Mesendoderm (in vitro differentiated cells): ENCODE measurements around the gene ORAI3.

Experiments
- DNase-seq: peaks from one replicate; pipeline ENCODE4 v3.0.0; 2013
- H2AK5ac ChIP-seq: 2 replicates; pipeline ENCODE4 v1.6.1; 2013; ENCODE audit warnings: low read length, inconsistent platforms
- H2BK120ac ChIP-seq: 2 replicates; pipeline ENCODE4 v1.6.1; 2013; ENCODE audit warnings: low read depth, mild to moderate bottlenecking, low read length, moderate library complexity, mixed read lengths
- H2BK15ac ChIP-seq: replicated peaks from 2 replicates; pipeline ENCODE4 v1.6.1; 2013; ENCODE audit warnings: low read depth, mild to moderate bottlenecking, moderate library complexity
- H2BK5ac ChIP-seq: 2 replicates; pipeline ENCODE4 v1.6.1; 2013; ENCODE audit warnings: low read length, inconsistent platforms
- H3K18ac ChIP-seq: 2 replicates; pipeline ENCODE4 v1.6.1; 2013; ENCODE audit warnings: mild to moderate bottlenecking, low read length, mixed read lengths
- H3K23ac ChIP-seq: one replicate; pipeline ENCODE4 v1.6.1; 2013; ENCODE audit warnings: low read length
- H3K27ac ChIP-seq: 2 replicates; pipeline ENCODE4 v1.5.1; 2013; ENCODE audit warnings: low read depth, mild to moderate bottlenecking, inconsistent platforms, low read length, moderate library complexity
- H3K27me3 ChIP-seq: 2 replicates; pipeline ENCODE4 v1.6.1; 2013; ENCODE audit warnings: low read length, control low read depth, mild to moderate bottlenecking, inconsistent platforms; ENCODE audit not compliant: insufficient read depth, poor library complexity
- H3K36me3 ChIP-seq: 2 replicates; pipeline ENCODE4 v1.6.1; 2013; ENCODE audit warnings: low read length, inconsistent platforms; ENCODE audit not compliant: control insufficient read depth, insufficient read depth
- H3K4ac ChIP-seq: one replicate; pipeline ENCODE4 v1.6.1; 2013; ENCODE audit warnings: low read depth, mild to moderate bottlenecking, low read length, moderate library complexity
- H3K4me1 ChIP-seq: 2 replicates; pipeline ENCODE4 v1.6.1; 2013; ENCODE audit warnings: low read depth, low read length, inconsistent platforms; ENCODE audit not compliant: control insufficient read depth
- H3K4me2 ChIP-seq: 2 replicates; pipeline ENCODE4 v1.6.1; 2013; ENCODE audit warnings: low read length
- H3K4me3 ChIP-seq: 2 replicates; pipeline ENCODE4 v1.5.1; 2013; ENCODE audit warnings: mild to moderate bottlenecking, low read length
- H3K56ac ChIP-seq: one replicate; pipeline ENCODE4 v1.6.1; 2013; ENCODE audit warnings: low read length
- H3K79me1 ChIP-seq: 2 replicates; pipeline ENCODE4 v1.6.1; 2013; ENCODE audit warnings: low read length, inconsistent platforms
- H3K79me2 ChIP-seq: 2 replicates; pipeline ENCODE4 v1.6.1; 2013; ENCODE audit warnings: mild to moderate bottlenecking, low read length; ENCODE audit not compliant: control insufficient read depth, insufficient read depth
- H3K9ac ChIP-seq: 2 replicates; pipeline ENCODE4 v1.6.1; 2013; ENCODE audit warnings: low read length, inconsistent platforms
- H4K5ac ChIP-seq: one replicate; pipeline ENCODE4 v1.6.1; 2013; ENCODE audit warnings: low read length
- H4K8ac ChIP-seq: one replicate; pipeline ENCODE4 v1.6.1; 2013; ENCODE audit warnings: low read depth, mild to moderate bottlenecking, control low read depth, low read length, moderate library complexity
- WGBS: extraction: QIAGEN DNeasy Blood & Tissue Kit; methylation state at CpG from one replicate; pipeline ENCODE4 v1.1.7; 2013; ENCODE audit warnings: low lambda C conversion rate, missing lambda C conversion rate; ENCODE audit not compliant: insufficient coverage; ENCODE audit errors: extremely low coverage; 5-methylcytosine and 5-hydroxymethylcytosine counted together

Gene ORAI3

DNA sequence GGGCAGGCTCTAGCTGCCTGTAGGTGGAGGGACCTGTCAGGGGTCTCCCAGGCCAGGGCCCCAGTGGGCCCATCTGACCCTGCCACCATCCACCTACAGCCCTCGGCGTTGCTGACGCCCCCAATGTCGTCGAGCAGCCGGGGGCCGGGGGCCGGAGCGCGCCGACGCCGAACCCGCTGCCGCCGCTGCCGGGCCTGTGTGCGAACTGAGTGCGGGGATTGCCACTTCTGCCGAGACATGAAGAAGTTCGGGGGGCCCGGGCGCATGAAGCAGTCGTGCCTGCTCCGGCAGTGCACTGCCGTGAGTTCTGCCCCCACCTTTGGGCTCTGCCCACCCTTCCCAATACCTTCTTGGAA is 23.3 kb upstream of the ORAI3 start:
- Histone ChIP-seq H3K4me1 (no peaks in the 10 kb centered on the region), H3K79me2 (peaks cover 12% of the 10 kb centered on the region), H3K4me3 (no peak overlapping the region)

DNA sequence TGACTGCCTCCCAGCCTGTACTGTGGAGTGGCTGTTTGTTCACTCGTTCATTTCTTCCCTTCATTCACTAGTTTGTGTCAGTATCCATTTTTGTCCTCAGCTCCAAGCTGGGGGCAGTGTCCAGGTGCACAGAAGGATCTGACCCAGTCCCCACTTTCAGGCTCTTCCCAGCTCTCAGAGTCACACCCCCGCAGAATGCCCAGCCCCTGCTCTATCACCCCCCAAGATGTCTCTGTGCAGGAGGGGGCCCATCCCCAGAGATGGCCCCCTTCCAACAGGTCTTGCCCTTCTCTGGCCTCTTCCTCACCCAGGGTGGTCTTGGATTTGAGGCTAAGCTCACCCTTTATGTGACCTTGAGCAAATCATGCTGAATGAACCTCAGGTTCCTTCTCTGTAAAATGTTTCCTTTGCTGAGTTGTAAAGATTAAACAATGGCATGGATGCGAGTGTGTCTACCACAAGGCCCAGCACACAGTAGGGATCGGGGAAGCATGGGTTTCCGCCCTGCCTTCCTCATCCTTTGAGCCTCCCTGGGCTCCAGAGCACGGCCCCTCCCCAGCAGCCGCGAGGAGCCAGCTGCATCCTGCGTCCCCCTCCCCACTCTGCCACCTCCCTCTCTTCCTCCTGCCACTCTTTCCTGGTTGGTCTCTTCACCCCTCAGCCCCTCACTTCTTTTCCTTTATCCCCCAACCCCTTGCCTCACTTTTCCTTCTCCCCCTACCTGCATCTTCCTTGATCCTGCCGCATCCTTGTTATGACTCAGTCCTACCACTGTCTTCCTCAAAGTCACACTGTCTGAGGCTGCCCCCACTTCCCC is 22.7 kb upstream of the ORAI3 start:
- peaks cover 22% of the 10 kb centered on the region for H3K36me3 ChIP-seq
- no CpG with 5 or more reads among the region's 10 CpGs for WGBS
- H2AK5ac ChIP-seq = no peak overlapping the region

More for the DNA sequence above, 23.3 kb upstream of the ORAI3 start:
- no peak overlapping the region for H2AK5ac ChIP-seq
- H3K27me3 ChIP-seq = no peaks in the 10 kb centered on the region
- peak overlapping the region; percentile 85 for H3K9ac ChIP-seq
- H4K5ac ChIP-seq = no peak overlapping the region
- no CpG with 5 or more reads among the region's 26 CpGs for WGBS
- peaks cover 17% of the 10 kb centered on the region for H3K36me3 ChIP-seq
- peaks cover 10% of the 10 kb centered on the region for H3K79me1 ChIP-seq
- no peak overlapping the region for H3K27ac ChIP-seq
- no peak overlapping the region for H3K4me2 ChIP-seq
- no peak for DNase-seq
- H3K56ac ChIP-seq = peak overlapping the region; percentile 91
- no peak overlapping the region for H4K8ac ChIP-seq
- H2BK15ac ChIP-seq = no peak overlapping the region
- no peak overlapping the region for H3K23ac ChIP-seq
- H2BK120ac ChIP-seq = no peak overlapping the region
- H3K18ac ChIP-seq = no peak overlapping the region
- no peak overlapping the region for H2BK5ac ChIP-seq
- no peak overlapping the region for H3K4ac ChIP-seq

DNA sequence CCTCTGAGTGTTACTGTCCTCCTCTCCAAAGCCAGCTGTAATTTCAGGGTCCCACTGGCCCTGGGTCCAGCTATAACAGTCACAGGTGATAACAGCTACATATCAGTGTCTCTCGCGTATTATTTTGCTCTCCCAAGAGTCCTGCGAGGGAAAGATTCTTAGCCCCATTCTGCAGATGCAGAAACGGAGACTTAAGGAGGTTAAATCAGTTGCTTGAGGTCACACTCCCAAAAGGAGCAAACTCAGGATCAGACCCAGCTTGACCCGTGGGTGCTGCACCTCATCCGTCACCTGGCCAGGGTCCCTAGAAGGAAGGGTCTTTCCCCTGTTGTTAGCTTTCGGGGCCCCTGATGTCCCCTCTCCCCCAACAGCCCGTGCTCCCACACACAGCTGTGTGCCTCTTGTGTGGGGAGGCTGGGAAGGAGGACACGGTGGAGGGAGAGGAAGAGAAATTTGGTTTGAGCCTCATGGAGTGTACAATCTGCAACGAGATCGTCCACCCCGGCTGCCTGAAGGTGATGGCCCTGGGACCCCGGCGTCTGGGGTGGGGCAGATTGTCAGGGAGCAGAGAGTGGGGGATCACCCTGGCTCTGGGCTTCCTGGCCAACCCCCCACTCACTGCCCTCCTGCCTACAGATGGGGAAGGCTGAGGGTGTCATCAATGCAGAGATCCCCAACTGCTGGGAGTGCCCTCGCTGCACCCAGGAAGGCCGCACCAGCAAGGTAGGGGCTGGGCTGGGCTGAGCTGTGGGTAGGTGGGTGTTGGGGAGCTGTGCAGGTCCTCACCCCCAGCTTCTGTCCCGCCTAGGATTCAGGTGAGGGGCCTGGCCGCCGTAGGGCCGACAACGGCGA is 21.7 kb upstream of the ORAI3 start:
- no peak overlapping the region for H2BK15ac ChIP-seq
- no peak overlapping the region for H3K27ac ChIP-seq
- H3K18ac ChIP-seq = no peak overlapping the region
- H2AK5ac ChIP-seq = no peak overlapping the region
- H3K4me3 ChIP-seq = no peak overlapping the region
- H3K4me1 ChIP-seq = no peaks in the 10 kb centered on the region
- H4K5ac ChIP-seq = no peak overlapping the region
- DNase-seq = no peak
- peaks cover 13% of the 10 kb centered on the region for H3K79me1 ChIP-seq
- peak overlapping the region; percentile 15 for H3K9ac ChIP-seq
- H3K79me2 ChIP-seq = peaks cover 12% of the 10 kb centered on the region
- no peaks in the 10 kb centered on the region for H3K27me3 ChIP-seq
- no peak overlapping the region for H3K4me2 ChIP-seq
- no peak overlapping the region for H3K56ac ChIP-seq
- no peak overlapping the region for H3K4ac ChIP-seq
- no peak overlapping the region for H4K8ac ChIP-seq
- H2BK120ac ChIP-seq = no peak overlapping the region
- H3K36me3 ChIP-seq = peaks cover 24% of the 10 kb centered on the region
- no CpG with 5 or more reads among the region's 22 CpGs for WGBS
- H3K23ac ChIP-seq = no peak overlapping the region
- no peak overlapping the region for H2BK5ac ChIP-seq

More for the DNA sequence above, 22.7 kb upstream of the ORAI3 start:
- no peak for DNase-seq
- Histone ChIP-seq H3K9ac (peak overlapping the region; percentile 44), H4K8ac (no peak overlapping the region), H3K4me3 (no peak overlapping the region), H3K4me1 (no peaks in the 10 kb centered on the region), H3K79me1 (peaks cover 12% of the 10 kb centered on the region), H3K4me2 (no peak overlapping the region), H3K27me3 (no peaks in the 10 kb centered on the region), H3K56ac (peak overlapping the region; percentile 91), H3K4ac (no peak overlapping the region), H3K18ac (no peak overlapping the region), H3K27ac (no peak overlapping the region), H3K79me2 (peaks cover 12% of the 10 kb centered on the region), H2BK120ac (no peak overlapping the region), H4K5ac (no peak overlapping the region), H2BK5ac (no peak overlapping the region), H2BK15ac (no peak overlapping the region), H3K23ac (peak overlapping the region; percentile 66)

DNA sequence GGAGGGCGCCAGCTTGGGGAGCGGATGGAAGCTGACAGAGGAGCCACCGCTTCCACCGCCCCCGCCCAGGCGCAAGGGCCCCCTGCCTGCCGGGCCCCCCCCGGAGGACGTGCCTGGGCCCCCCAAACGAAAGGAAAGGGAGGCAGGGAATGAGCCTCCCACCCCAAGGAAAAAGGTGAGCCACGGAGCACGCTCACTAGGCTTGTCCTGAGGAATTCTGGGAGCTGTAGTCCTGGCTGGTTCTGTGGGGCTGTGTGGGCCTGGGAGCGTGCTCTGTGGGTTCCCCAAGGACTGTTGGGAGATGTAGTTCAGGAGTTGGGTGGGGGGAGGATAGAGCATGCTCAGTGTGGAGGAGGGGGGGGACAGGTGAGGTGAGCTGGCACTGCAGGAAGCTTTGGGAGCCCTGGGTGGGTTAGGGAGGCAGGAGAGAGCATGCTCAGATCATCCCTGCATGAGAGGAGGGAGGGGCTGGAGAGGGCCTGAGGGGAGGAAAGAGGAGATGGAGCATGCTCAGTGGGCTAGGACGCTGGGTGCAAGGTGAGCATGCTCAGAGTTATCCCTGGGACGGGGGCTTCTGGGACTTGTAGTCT is 21.0 kb upstream of the ORAI3 start:
- Histone ChIP-seq H3K4me2 (no peak overlapping the region), H3K27ac (no peak overlapping the region), H4K5ac (no peak overlapping the region), H3K18ac (no peak overlapping the region), H3K79me1 (peaks cover 14% of the 10 kb centered on the region), H2BK15ac (no peak overlapping the region), H3K36me3 (peaks cover 24% of the 10 kb centered on the region), H3K79me2 (peaks cover 12% of the 10 kb centered on the region), H3K27me3 (no peaks in the 10 kb centered on the region), H3K4ac (no peak overlapping the region), H3K9ac (no peak overlapping the region), H2BK120ac (no peak overlapping the region), H3K56ac (no peak overlapping the region), H3K4me3 (no peak overlapping the region), H2BK5ac (no peak overlapping the region), H3K23ac (no peak overlapping the region), H2AK5ac (no peak overlapping the region), H3K4me1 (no peaks in the 10 kb centered on the region), H4K8ac (no peak overlapping the region)
- no CpG with 5 or more reads among the region's 15 CpGs for WGBS
- DNase-seq = peak; percentile 97

DNA sequence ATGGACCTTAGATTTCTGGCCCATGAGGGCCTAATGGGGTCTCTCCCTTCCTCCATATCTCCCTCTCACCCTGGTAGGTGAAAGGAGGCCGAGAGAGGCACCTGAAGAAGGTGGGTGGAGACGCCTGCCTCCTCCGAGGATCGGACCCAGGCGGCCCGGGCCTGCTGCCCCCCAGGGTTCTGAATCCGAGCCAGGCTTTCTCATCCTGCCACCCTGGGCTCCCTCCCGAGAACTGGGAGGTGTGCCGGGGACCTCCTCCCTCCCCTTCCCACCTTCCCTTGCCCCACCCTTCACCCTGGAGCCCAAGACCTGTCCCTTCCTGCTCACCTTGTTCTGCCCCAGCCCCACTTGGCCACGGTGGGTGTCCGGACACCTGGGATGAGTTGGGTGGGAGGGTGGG is 20.5 kb upstream of the ORAI3 start:
- H2BK5ac ChIP-seq = no peak overlapping the region
- no CpG with 5 or more reads among the region's 11 CpGs for WGBS
- H3K18ac ChIP-seq = no peak overlapping the region
- peaks cover 12% of the 10 kb centered on the region for H3K79me2 ChIP-seq
- H3K4me2 ChIP-seq = no peak overlapping the region
- no peak overlapping the region for H3K4ac ChIP-seq
- H3K23ac ChIP-seq = no peak overlapping the region
- no peak for DNase-seq
- no peaks in the 10 kb centered on the region for H3K27me3 ChIP-seq
- H2BK120ac ChIP-seq = no peak overlapping the region
- H2AK5ac ChIP-seq = no peak overlapping the region
- peaks cover 24% of the 10 kb centered on the region for H3K36me3 ChIP-seq
- peaks cover 14% of the 10 kb centered on the region for H3K79me1 ChIP-seq
- no peak overlapping the region for H4K5ac ChIP-seq
- no peak overlapping the region for H3K27ac ChIP-seq
- H4K8ac ChIP-seq = no peak overlapping the region
- no peak overlapping the region for H3K9ac ChIP-seq
- no peaks in the 10 kb centered on the region for H3K4me1 ChIP-seq
- H3K56ac ChIP-seq = peak overlapping the region; percentile 15
- no peak overlapping the region for H2BK15ac ChIP-seq
- no peak overlapping the region for H3K4me3 ChIP-seq
